ENCODE data around the gene HDHD5. TPM values are rescaled to one million over a fixed set of nuclear protein-coding genes. Genes with fewer than 3 reads are reported as not detected.
"Not testable (repeated sequence)": the region's sequence is repeated elsewhere in the genome, so short reads cannot be mapped to it uniquely, and the experiment has no call there.

HDHD5 gene
- total RNA-seq, 1 donor from 2014 or later = 30.2 TPM

- no peak for DNase-seq (ENCODE audit: low spot score)
Observed at GRCh38 chr22:17155941-17156340, 3.1 kb downstream of the HDHD5 start.

- no peak for DNase-seq (ENCODE audit: low spot score)
Observed at GRCh38 chr22:17152971-17153370, 6.1 kb downstream of the HDHD5 start.

GRCh38 chr22:17152340-17152739, 6.7 kb downstream of the HDHD5 start:
- DNase-seq (ENCODE audit: low spot score) = no peak

GRCh38 chr22:17149076-17149815, 9.8 kb downstream of the HDHD5 start:
- no peak for DNase-seq (ENCODE audit: low spot score)

- not testable (repeated sequence) for DNase-seq (ENCODE audit: low spot score)
Observed at GRCh38 chr22:17147458-17147857, 11.6 kb downstream of the HDHD5 start.

- DNase-seq (ENCODE audit: low spot score) = no peak
Observed at GRCh38 chr22:17145021-17145680, 13.9 kb downstream of the HDHD5 start.

GRCh38 chr22:17143826-17144225, 15.3 kb downstream of the HDHD5 start:
- no peak for DNase-seq (ENCODE audit: low spot score)

- DNase-seq (ENCODE audit: low spot score) = no peak
Observed at GRCh38 chr22:17143101-17143500, 16.0 kb downstream of the HDHD5 start.

- DNase-seq (ENCODE audit: low spot score) = no peak
Observed at GRCh38 chr22:17140826-17141766, 18.0 kb downstream of the HDHD5 start.

- no peak for DNase-seq (ENCODE audit: low spot score)
Observed at GRCh38 chr22:17140022-17140421, 19.1 kb downstream of the HDHD5 start.

GRCh38 chr22:17138513-17138912, 20.6 kb downstream of the HDHD5 start:
- no peak for DNase-seq (ENCODE audit: low spot score)

- no peak for DNase-seq (ENCODE audit: low spot score)
Observed at GRCh38 chr22:17137861-17138425, 21.1 kb downstream of the HDHD5 start.

GRCh38 chr22:17137170-17137569, 21.9 kb downstream of the HDHD5 start:
- no peak for DNase-seq (ENCODE audit: low spot score)

GRCh38 chr22:17135153-17135760, 23.8 kb downstream of the HDHD5 start:
- DNase-seq (ENCODE audit: low spot score) = no peak

GRCh38 chr22:17133137-17133536, 25.9 kb downstream of the HDHD5 start:
- DNase-seq (ENCODE audit: low spot score) = no peak

- no peak for DNase-seq (ENCODE audit: low spot score)
Observed at GRCh38 chr22:17132112-17132511, 27.0 kb downstream of the HDHD5 start.

GRCh38 chr22:17131686-17132085, 27.4 kb downstream of the HDHD5 start:
- DNase-seq (ENCODE audit: low spot score) = no peak

GRCh38 chr22:17130199-17130598, 28.9 kb downstream of the HDHD5 start:
- no peak for DNase-seq (ENCODE audit: low spot score)

- peak; percentile 57 for DNase-seq (ENCODE audit: low spot score)
Observed at GRCh38 chr22:17121233-17122195, 37.6 kb downstream of the HDHD5 start, which contains the start of gene TMEM121B. Gene TMEM121B, minus strand, starts transcription at chr22:17121360. Its CDS starts 233 bp downstream, at chr22:17121127.

- DNase-seq (ENCODE audit: low spot score) = no peak
Observed at GRCh38 chr22:17120711-17121232, 38.3 kb downstream of the HDHD5 start.

Data from ureter (tissue), 1 donor.